A673 (cell line): Measurements from ENCODE around the gene VPS13D.

Source experiments
- CTCF ChIP-seq: fragments of 300-800, 200-600 bp; sonication (generic); conservative IDR thresholded peaks from 2 replicates; pipeline ENCODE4 v1.5.1; 2017; ENCODE audit warnings: low read depth, mild to moderate bottlenecking, antibody characterized with exemption, low read length, moderate library complexity, mixed read lengths
- EZH2 ChIP-seq: fragments of 200-600 bp; sonication (generic); IDR thresholded peaks from 2 replicates; pipeline ENCODE4 v1.6.1; 2017; ENCODE audit warnings: borderline replicate concordance, low read depth, mild to moderate bottlenecking, mixed read lengths, antibody characterized with exemption, low read length; ENCODE audit not compliant: poor library complexity, severe bottlenecking

GRCh38 chr1:12556957-12557935 lies 327.4 kb downstream of the VPS13D start:
- TF ChIP-seq CTCF = no peak
- TF ChIP-seq EZH2 = no peak
